Pancreas (tissue), 10 donors: ENCODE data around the gene ACTG1. TPM values are rescaled to one million over a fixed set of nuclear protein-coding genes. Genes with fewer than 3 reads are reported as not detected.

Source experiments
- ATAC-seq, 4 donors: fragments of 200-7000 bp; cut with Tn5 transposase; one replicate each; pipeline versions ENCODE4 v1.8.0 to v1.9.1; 2020; ENCODE audit warnings: mild to moderate bottlenecking in 4 of 4, moderate library complexity in 4 of 4
- DNase-seq, 6 donors: peaks; one replicate each; pipeline ENCODE4 v3.0.0-alpha.2; 2020
- FAIRE-seq: peaks from 2 replicates; lab custom pipeline; 2012; peaks lifted over from hg19 to GRCh38; lab: Jason Lieb, UNC
- H3K27ac ChIP-seq, 4 donors: fragments of 200-600 bp; sonication (generic); 1 replicate in 3 of 4; 2 replicates in 1 of 4; pipeline versions ENCODE4 v1.5.0 to v1.8.0; 2020
- H3K27me3 ChIP-seq, 4 donors: fragments of 200-600 bp; one replicate each; pipeline ENCODE4 v1.8.0; 2021
- H3K36me3 ChIP-seq, 3 donors: fragments of 200-600 bp; sonication (generic) in 1 of 3; one replicate each; pipeline versions ENCODE4 v1.5.0 to v1.8.0; 2020 to 2021
- H3K4me1 ChIP-seq, 3 donors: fragments of 200-600 bp; one replicate each; pipeline ENCODE4 v1.8.0; 2021
- H3K4me3 ChIP-seq, 4 donors: fragments of 200-600 bp; sonication (generic) in 2 of 4; one replicate each; pipeline versions ENCODE4 v1.5.0 to v1.8.0; 2020 to 2021
- H3K9me3 ChIP-seq, 4 donors: fragments of 200-600 bp; one replicate each; pipeline ENCODE4 v1.8.0; 2021
- CTCF ChIP-seq, 4 donors: fragments of 200-600 bp; sonication (generic) in 3 of 4; IDR thresholded peaks; one replicate each; pipeline versions ENCODE4 v1.5.0 to v1.8.0; 2021; ENCODE audit warnings: antibody characterized with exemption in 4 of 4
- WGBS, 2 donors: extraction: QIAGEN DNeasy Blood & Tissue Kit; methylation state at CpG; one replicate each; pipeline ENCODE4 v1.1.7; 2013; 5-methylcytosine and 5-hydroxymethylcytosine counted together
- intact Hi-C, 3 donors: fragments of 100-400 bp; cut with DNase I; formaldehyde crosslinking; loops; one replicate each; pipeline versions ENCODE4 v1.11.1 to v1.14.2; 2022
- polyA plus RNA-seq, 2 donors: library from polyadenylated mRNA; stranded (reverse); fragments of 200-250 nt; gene quantifications; one replicate each; pipeline ENCODE4 v1.2.3, GENCODE V29; 2013
- total RNA-seq, 6 donors: library from RNA; stranded (reverse); fragmentation: NEBNext Ultra II Directional in 4 of 6; extraction: Animal tissue kit (Norgen Biotek cat#: 25700) in 4 of 6; gene quantifications; one replicate each; pipeline versions ENCODE4 v1.2.1 to v1.2.4, GENCODE V29; 2021 to 2023
- donor health status: healthy with polysubstance abuse.
- donor health status: DM: no; HTN: no; CAD: no; lungs with moderate emphysema.
- donor health status: DM: no; HTN: no; CAD: no.
- donor health status: control.
- donor health status: control.
- donor health status: Bipolar disorder and iron deficiency.
- donor health status: DM: yes; HTN: yes; CAD: no.
- donor health status: DM: no; HTN: no; CAD: no.
- donor health status: DM: no; HTN: no; CAD: no.
- donor health status: DM: yes; HTN: yes; CAD: no.

Gene ACTG1
- total and polyA plus RNA-seq, 8 donors: 889 to 2,872 (median 1,674) TPM

DNA sequence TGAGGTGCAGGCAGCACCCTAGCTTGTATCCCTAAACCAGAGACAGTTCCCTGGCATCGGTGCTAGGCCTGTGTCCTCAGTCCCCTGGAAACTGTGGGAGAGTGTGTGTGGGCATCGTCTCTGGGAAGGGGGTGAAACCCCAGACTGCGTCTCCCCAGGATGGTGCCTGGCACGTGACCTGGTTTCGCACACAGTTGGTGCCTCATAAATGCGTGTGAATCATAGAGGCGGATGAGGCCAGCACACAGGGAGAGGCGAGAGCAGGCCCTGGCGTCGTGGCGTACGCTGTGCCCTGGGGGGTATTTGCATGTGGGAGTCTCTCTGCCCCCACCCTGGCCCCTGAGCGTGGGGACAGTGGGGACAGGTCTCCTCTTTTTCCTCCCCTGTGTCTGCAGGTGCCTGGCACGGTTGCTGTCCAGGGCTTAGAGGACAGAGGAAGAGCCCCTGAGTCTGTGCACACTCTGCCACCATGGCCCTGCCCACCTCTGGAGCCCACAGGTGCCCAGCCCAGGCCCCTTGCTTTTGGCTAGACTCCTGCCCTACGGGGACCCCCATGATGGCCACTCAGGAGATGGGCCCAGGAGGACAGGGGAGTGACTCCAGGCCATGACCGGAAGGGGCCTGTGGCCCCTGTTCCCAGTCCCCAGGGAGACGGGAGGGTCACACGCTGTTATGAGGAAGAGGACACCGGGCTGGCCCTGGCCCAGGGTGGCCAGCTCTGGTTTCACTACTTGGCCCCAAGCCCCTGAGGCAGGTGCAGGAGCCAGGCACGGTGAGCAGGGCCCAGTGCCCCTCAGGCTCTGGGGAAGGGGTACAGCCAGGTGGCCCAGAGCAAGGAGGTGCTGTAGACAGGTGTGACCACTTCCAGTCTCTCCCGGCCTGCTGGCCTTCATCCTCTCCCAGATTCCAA, 14.3 kb upstream of the ACTG1 start:
- FAIRE-seq: no peak
- Histone ChIP-seq H3K9me3 (no peaks in the 10 kb centered on the region), H3K27me3 (no peaks in the 10 kb centered on the region), H3K4me3 (no peak overlapping the region), H3K4me1 (no peaks in the 10 kb centered on the region), H3K36me3 (no peaks in the 10 kb centered on the region), H3K27ac (no peak overlapping the region)
- intact Hi-C loops: no loop called here
- TF ChIP-seq CTCF (IDR thresholded peaks at IDR 0.05): no peak
- peak in 3 of 6 donors; percentile 7 to 75 (median 28) for DNase-seq
- ATAC-seq: no peak
- WGBS, 2 donors: 84 to 86% methylated on average over 20 to 21 of the region's 21 CpGs

GRCh38 chr17:81524865-81525159, 12.2 kb upstream of the ACTG1 start:
- H3K4me3 ChIP-seq: no peak overlapping the region
- FAIRE-seq (no peak), DNase-seq (peak in 2 of 6 donors; percentile 11 to 48), ATAC-seq (no peak)
- peaks cover 0 to 7% (median 3%) of the 10 kb centered on the region in 3 donors for H3K4me1 ChIP-seq
- TF ChIP-seq CTCF (IDR thresholded peaks at IDR 0.05): no peak
- 91 to 95% methylated on average over 8 of the region's 8 CpGs for WGBS, 2 donors
- no peaks in the 10 kb centered on the region for H3K36me3 ChIP-seq
- H3K27me3 ChIP-seq: no peaks in the 10 kb centered on the region
- H3K9me3 ChIP-seq: no peaks in the 10 kb centered on the region
- intact Hi-C loops: no loop called here
- no peak overlapping the region for H3K27ac ChIP-seq

- no peak for FAIRE-seq
- H3K27me3 ChIP-seq: no peaks in the 10 kb centered on the region
Measured at GRCh38 chr17:81524039-81524864, 11.7 kb upstream of the ACTG1 start.

DNA sequence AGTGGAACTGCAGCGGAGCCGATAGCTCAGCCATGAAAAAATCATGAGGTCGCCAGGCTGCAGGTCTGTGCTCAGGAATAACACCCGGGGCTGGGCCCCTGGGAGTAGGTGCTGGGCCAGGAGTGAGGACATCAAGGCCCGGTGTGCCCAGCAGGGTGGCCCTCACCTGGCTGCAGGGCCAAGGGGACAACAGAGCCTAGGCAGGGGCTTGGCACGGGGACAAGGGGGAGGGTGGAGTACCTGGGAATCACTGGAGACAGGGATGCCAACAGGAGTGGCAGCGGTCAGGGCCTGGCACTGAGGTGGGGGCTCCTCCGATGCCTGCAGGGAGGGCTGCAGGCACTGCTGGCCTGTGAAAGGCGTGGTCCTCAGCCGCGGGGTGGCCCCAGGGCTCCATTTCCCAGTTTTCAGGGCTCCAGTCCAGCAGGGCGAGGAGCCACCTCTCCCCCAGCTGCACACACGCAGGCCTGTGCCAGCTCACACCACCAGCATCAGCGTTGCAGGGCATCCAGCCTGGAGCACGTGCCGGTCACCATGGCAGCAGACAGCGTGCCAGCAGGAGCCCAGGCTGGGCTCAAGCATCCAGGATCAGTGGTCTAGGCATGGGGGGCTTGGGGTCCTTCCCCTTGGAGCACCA, 10.9 kb upstream of the ACTG1 start:
- Histone ChIP-seq H3K36me3 (no peaks in the 10 kb centered on the region), H3K9me3 (no peaks in the 10 kb centered on the region), H3K27ac (no peak overlapping the region), H3K27me3 (no peaks in the 10 kb centered on the region), H3K4me3 (no peak overlapping the region), H3K4me1 (peaks cover 0 to 13% (median 6%) of the 10 kb centered on the region in 3 donors)
- no peak for TF ChIP-seq CTCF (IDR thresholded peaks at IDR 0.05)
- no peak for ATAC-seq
- intact Hi-C loops: no loop called here
- FAIRE-seq: no peak
- DNase-seq: peak in 3 of 6 donors; percentile 15 to 74 (median 57)
- WGBS, 2 donors: 56 to 60% methylated on average over 16 to 17 of the region's 17 CpGs

More at GRCh38 chr17:81524039-81524864, 11.7 kb upstream of the ACTG1 start:
- H3K27ac ChIP-seq: no peak overlapping the region
- ATAC-seq (no peak), DNase-seq (peak in 1 of 6 donors; percentile 70)
- no peaks in the 10 kb centered on the region for H3K36me3 ChIP-seq
- TF ChIP-seq CTCF (IDR thresholded peaks at IDR 0.05): no peak
- intact Hi-C loops: no loop called here
- H3K9me3 ChIP-seq: no peaks in the 10 kb centered on the region
- 80 to 83% methylated on average over 17 to 18 of the region's 18 CpGs for WGBS, 2 donors
- H3K4me3 ChIP-seq: no peak overlapping the region
- peaks cover 0 to 11% (median 6%) of the 10 kb centered on the region in 3 donors for H3K4me1 ChIP-seq
